ENCODE data around the gene SLC45A3.
A peak's percentile ranks its signal among the peaks of the same experiment; 100 is the strongest.

The SLC45A3 gene

GRCh38 chr1:205719762-205720161, 39.5 kb upstream of the SLC45A3 start:
- Histone ChIP-seq H3K27me3 (ENCODE audit: insufficient read depth, poor library complexity, severe bottlenecking) (no peaks in the 10 kb centered on the region), H3K27ac (replicated peaks) (no peak overlapping the region), H3K4me3 (replicated peaks; ENCODE audit: insufficient read depth, low read length) (no peak overlapping the region)
- DNase-seq (ENCODE audit: low read depth in 1 of 2, low spot score in 1 of 2), result no peak
- TF ChIP-seq SPI1 (IDR thresholded peaks at IDR 0.05; ENCODE audit: borderline replicate concordance, low read depth) (no peak), POLR2AphosphoS5 (IDR thresholded peaks at IDR 0.05; ENCODE audit: low read depth) (no peak), GABPA (IDR thresholded peaks at IDR 0.05; ENCODE audit: low read depth) (no peak)
- TF ChIP-seq, protein P1, sequence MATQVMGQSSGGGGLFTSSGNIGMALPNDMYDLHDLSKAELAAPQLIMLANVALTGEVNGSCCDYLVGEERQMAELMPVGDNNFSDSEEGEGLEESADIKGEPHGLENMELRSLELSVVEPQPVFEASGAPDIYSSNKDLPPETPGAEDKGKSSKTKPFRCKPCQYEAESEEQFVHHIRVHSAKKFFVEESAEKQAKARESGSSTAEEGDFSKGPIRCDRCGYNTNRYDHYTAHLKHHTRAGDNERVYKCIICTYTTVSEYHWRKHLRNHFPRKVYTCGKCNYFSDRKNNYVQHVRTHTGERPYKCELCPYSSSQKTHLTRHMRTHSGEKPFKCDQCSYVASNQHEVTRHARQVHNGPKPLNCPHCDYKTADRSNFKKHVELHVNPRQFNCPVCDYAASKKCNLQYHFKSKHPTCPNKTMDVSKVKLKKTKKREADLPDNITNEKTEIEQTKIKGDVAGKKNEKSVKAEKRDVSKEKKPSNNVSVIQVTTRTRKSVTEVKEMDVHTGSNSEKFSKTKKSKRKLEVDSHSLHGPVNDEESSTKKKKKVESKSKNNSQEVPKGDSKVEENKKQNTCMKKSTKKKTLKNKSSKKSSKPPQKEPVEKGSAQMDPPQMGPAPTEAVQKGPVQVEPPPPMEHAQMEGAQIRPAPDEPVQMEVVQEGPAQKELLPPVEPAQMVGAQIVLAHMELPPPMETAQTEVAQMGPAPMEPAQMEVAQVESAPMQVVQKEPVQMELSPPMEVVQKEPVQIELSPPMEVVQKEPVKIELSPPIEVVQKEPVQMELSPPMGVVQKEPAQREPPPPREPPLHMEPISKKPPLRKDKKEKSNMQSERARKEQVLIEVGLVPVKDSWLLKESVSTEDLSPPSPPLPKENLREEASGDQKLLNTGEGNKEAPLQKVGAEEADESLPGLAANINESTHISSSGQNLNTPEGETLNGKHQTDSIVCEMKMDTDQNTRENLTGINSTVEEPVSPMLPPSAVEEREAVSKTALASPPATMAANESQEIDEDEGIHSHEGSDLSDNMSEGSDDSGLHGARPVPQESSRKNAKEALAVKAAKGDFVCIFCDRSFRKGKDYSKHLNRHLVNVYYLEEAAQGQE (IDR thresholded peaks at IDR 0.05; ENCODE audit: insufficient replicate concordance, low read depth), result no peak
- TF ChIP-seq, protein P2, sequence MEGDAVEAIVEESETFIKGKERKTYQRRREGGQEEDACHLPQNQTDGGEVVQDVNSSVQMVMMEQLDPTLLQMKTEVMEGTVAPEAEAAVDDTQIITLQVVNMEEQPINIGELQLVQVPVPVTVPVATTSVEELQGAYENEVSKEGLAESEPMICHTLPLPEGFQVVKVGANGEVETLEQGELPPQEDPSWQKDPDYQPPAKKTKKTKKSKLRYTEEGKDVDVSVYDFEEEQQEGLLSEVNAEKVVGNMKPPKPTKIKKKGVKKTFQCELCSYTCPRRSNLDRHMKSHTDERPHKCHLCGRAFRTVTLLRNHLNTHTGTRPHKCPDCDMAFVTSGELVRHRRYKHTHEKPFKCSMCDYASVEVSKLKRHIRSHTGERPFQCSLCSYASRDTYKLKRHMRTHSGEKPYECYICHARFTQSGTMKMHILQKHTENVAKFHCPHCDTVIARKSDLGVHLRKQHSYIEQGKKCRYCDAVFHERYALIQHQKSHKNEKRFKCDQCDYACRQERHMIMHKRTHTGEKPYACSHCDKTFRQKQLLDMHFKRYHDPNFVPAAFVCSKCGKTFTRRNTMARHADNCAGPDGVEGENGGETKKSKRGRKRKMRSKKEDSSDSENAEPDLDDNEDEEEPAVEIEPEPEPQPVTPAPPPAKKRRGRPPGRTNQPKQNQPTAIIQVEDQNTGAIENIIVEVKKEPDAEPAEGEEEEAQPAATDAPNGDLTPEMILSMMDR (IDR thresholded peaks at IDR 0.05; ENCODE audit: insufficient read depth, low read length), result no peak

DNA sequence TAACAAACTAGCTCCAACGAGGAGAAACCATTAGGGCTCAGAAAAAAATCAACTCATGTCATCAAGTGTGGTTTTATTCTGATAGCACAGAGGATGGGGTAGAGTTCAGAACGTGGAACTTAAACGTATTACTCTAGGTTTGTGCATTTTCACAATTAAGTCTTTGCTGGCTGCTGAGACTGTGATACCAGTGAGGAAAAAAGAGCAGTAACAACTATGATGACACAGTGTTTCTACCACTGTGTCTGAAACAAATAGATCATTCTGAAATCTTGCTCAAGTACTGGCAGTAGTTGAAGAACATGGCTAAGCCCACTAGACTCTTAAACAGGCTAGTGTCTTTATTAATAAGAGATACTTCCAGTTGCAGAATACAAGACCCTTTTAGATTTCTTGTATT, 38.7 kb upstream of the SLC45A3 start:
- no peak overlapping the region for H3K27ac ChIP-seq (replicated peaks)
- H3K27me3 ChIP-seq (ENCODE audit: insufficient read depth, poor library complexity, severe bottlenecking), result no peaks in the 10 kb centered on the region
- DNase-seq (ENCODE audit: low read depth in 1 of 2, low spot score in 1 of 2), result no peak
- no peak for TF ChIP-seq POLR2AphosphoS5 (IDR thresholded peaks at IDR 0.05; ENCODE audit: low read depth)
- TF ChIP-seq, protein P2 (IDR thresholded peaks at IDR 0.05; ENCODE audit: insufficient read depth, low read length), result no peak
- no peak overlapping the region for H3K4me3 ChIP-seq (replicated peaks; ENCODE audit: insufficient read depth, low read length)

DNA sequence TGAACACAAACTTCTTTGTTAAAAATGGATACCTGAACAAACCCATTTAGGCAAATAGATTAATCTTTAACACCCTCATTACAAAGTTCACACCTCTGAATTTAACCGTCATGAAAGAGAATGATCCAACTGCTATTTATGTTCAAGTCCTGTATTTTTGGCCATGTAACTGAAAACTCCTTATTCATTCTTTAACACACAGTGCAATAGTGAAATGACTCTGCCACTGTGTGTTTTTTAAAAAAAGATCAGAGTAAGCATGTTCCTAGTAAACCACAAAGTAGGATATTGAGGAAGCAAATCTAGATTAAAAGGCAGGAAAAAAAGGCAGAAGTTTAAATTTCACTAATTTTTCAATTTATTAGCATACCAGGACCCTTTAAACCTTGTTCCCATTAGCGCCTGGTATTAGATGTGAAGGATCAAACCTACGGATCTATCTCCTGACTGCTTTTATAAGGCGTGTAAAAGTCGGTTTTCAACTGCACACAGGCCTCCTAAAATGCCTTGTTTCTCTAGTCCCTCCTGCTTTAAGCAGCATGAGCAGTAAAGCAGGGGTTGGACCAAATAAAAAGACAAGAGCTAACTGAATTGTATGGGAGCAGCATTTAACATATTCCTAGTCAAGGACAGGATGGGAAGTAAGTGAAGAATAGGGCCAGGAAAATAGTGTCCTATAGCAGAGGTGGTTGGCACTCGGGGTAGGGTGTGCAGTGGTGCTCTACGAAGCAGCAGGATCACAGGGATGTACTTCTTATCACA, 36.2 kb upstream of the SLC45A3 start:
- TF ChIP-seq, protein P1 (IDR thresholded peaks at IDR 0.05; ENCODE audit: insufficient replicate concordance, low read depth), result no peak
- TF ChIP-seq GABPA (IDR thresholded peaks at IDR 0.05; ENCODE audit: low read depth), result no peak
- no peak for DNase-seq (ENCODE audit: low read depth in 1 of 2, low spot score in 1 of 2)
- Histone ChIP-seq H3K4me3 (replicated peaks; ENCODE audit: insufficient read depth, low read length) (no peak overlapping the region), H3K27ac (replicated peaks) (no peak overlapping the region), H3K27me3 (ENCODE audit: insufficient read depth, poor library complexity, severe bottlenecking) (no peaks in the 10 kb centered on the region)

DNA sequence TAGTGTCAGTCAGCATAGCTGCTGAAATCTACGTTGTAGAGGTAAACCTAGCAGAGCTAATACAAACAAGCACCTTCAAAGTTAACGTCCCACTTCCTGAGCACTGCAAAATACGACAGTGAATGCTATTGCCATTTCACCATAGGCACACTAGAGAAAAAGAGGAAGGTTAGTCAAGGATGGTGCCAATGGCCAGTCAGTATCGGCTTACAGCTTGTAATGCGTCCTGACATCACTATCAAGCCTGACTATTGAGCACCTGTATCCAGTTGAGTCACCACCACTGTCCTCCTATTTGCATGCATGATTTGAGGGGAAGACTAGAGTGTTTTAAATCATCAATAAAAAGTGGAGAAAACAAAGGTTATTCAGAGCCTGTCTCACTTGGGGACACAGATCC, 35.3 kb upstream of the SLC45A3 start:
- no peak overlapping the region for H3K4me3 ChIP-seq (replicated peaks; ENCODE audit: insufficient read depth, low read length)
- peak in 1 of 2 experiments; percentile 66 for DNase-seq (ENCODE audit: low read depth in 1 of 2, low spot score in 1 of 2)
- H3K27me3 ChIP-seq (ENCODE audit: insufficient read depth, poor library complexity, severe bottlenecking), result no peaks in the 10 kb centered on the region
- TF ChIP-seq SPI1 (IDR thresholded peaks at IDR 0.05; ENCODE audit: borderline replicate concordance, low read depth) (peak; percentile 29; the same call in 1 of the 2 replicates), POLR2AphosphoS5 (IDR thresholded peaks at IDR 0.05; ENCODE audit: low read depth) (0 out of 2 replicates have a peak, but pooled peaks have one; percentile 27)
- TF ChIP-seq, protein P2 (IDR thresholded peaks at IDR 0.05; ENCODE audit: insufficient read depth, low read length), result no peak
- peak overlapping the region; percentile 24 for H3K27ac ChIP-seq (replicated peaks)
